Erythroblast (primary cell): ENCODE measurements around the gene WAC.

ENCODE experiments used
- GATA1 ChIP-seq: IDR thresholded peaks from 2 replicates; pipeline ENCODE4 v1.6.1; 2011; ENCODE audit warnings: low read depth, mild to moderate bottlenecking, control low read depth, low read length, moderate library complexity
- POLR2A ChIP-seq: IDR thresholded peaks from 2 replicates; pipeline ENCODE4 v1.6.1; 2011; ENCODE audit warnings: mild to moderate bottlenecking, low read length

- TF ChIP-seq POLR2A: no peak
- TF ChIP-seq GATA1: no peak
These were observed 16.0 kb downstream of the WAC start for GRCh38 chr10:28548781-28549498.
